Left ventricle myocardium inferior (tissue), 1 donor: Measurements from ENCODE around the gene ADCY2. TPM values are rescaled to one million over a fixed set of nuclear protein-coding genes. Genes with fewer than 3 reads are reported as not detected.

Experiments
- DNase-seq: peaks from one replicate; pipeline ENCODE4 v3.0.0-alpha.2; 2020
- H3K27ac ChIP-seq: fragments of 200-600 bp; replicated peaks from 2 replicates; pipeline ENCODE4 v1.8.0; 2021
- H3K27me3 ChIP-seq: fragments of 200-600 bp; 2 replicates; pipeline ENCODE4 v1.8.0; 2021; ENCODE audit warnings: low read depth
- H3K36me3 ChIP-seq: fragments of 200-600 bp; 2 replicates; pipeline ENCODE4 v1.8.0; 2021
- H3K4me1 ChIP-seq: fragments of 200-600 bp; 2 replicates; pipeline ENCODE4 v1.8.0; 2021
- H3K4me3 ChIP-seq: fragments of 200-600 bp; 2 replicates; pipeline ENCODE4 v1.8.0; 2021; ENCODE audit warnings: mild to moderate bottlenecking, moderate library complexity
- H3K9me3 ChIP-seq: fragments of 200-600 bp; replicated peaks from 2 replicates; pipeline ENCODE4 v1.8.0; 2021
- CTCF ChIP-seq: fragments of 200-600 bp; IDR thresholded peaks from 2 replicates; pipeline ENCODE4 v1.8.0; 2021; ENCODE audit warnings: antibody characterized with exemption, mild to moderate bottlenecking, borderline replicate concordance
- intact Hi-C: fragments of 100-400 bp; cut with micrococcal nuclease; formaldehyde crosslinking; loops from one replicate; pipeline ENCODE4 v1.11.0; 2022
- total RNA-seq: library from RNA; stranded (reverse); fragmentation: NEBNext Ultra II Directional; extraction: Animal tissue kit (Norgen Biotek cat#: 25700); gene quantifications from one replicate; pipeline ENCODE4 v1.2.1, GENCODE V29; 2021
- donor health status: DM: no; HTN: yes; CAD: no; lungs with severe emphysema.

Gene ADCY2
- total RNA-seq, 1 donor from 2014 or later: 0.30 TPM

DNA sequence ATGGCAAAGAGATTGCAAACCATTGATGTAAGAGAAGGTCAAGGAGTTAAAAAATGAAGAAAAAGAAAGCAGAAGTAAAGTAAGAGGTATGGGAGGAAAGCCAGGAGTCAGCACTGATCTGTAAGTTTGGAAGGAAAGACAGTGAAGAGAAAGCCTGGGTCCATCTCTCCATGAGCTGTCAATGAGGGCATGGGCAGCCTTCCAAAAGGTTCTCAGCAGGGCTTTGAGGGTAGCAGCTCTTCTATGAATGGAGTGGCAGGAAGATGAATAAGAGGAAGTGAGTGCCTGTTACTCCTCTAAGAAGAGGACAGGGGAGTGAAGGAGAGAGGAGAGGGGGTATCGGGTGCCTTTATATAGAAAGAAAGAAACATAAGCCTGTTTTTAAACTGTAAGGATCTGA lies 97.1 kb downstream of the ADCY2 start:
- H3K27me3 ChIP-seq: no peaks in the 10 kb centered on the region
- no peak overlapping the region for H3K27ac ChIP-seq
- TF ChIP-seq CTCF: no peak
- intact Hi-C loops: no loop called here
- H3K4me1 ChIP-seq: no peaks in the 10 kb centered on the region
- H3K4me3 ChIP-seq: no peak overlapping the region
- H3K9me3 ChIP-seq: no peaks in the 10 kb centered on the region
- no peak for DNase-seq
- no peaks in the 10 kb centered on the region for H3K36me3 ChIP-seq

GRCh38 chr5:7493622-7494021 lies 97.7 kb downstream of the ADCY2 start:
- Histone ChIP-seq H3K9me3 (no peaks in the 10 kb centered on the region), H3K27ac (no peak overlapping the region), H3K4me1 (no peaks in the 10 kb centered on the region), H3K27me3 (no peaks in the 10 kb centered on the region), H3K4me3 (no peak overlapping the region), H3K36me3 (no peaks in the 10 kb centered on the region)
- no peak for DNase-seq
- intact Hi-C loops: no loop called here
- no peak for TF ChIP-seq CTCF

- Histone ChIP-seq H3K4me1 (no peaks in the 10 kb centered on the region), H3K9me3 (no peaks in the 10 kb centered on the region), H3K27ac (no peak overlapping the region), H3K36me3 (no peaks in the 10 kb centered on the region), H3K27me3 (no peaks in the 10 kb centered on the region), H3K4me3 (no peak overlapping the region)
- intact Hi-C loops: no loop called here
- DNase-seq: no peak
- no peak for TF ChIP-seq CTCF
Observed at GRCh38 chr5:7494481-7495130, 98.7 kb downstream of the ADCY2 start.

DNA sequence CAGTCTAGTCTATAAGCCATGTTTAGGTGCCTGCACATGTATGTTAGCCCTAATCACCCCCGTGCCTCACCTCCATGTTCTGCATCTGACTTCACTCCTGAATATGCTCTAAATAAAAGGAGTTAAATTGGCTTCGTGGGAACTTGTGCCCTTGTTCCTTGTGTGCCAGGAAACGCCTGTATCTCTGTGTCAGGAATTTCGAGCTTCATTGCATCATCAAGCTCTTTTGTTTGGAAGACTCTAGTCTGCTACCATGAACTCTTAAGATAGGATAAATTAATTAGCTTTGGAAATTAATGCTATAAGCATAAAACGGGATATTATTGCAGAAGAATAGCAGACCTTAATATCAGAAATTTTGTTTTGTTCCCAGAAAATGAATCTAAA lies 99.2 kb downstream of the ADCY2 start:
- intact Hi-C loops: no loop called here
- TF ChIP-seq CTCF: no peak
- no peak for DNase-seq
- Histone ChIP-seq H3K4me3 (no peak overlapping the region), H3K27me3 (no peaks in the 10 kb centered on the region), H3K36me3 (no peaks in the 10 kb centered on the region), H3K9me3 (no peaks in the 10 kb centered on the region), H3K27ac (no peak overlapping the region), H3K4me1 (no peaks in the 10 kb centered on the region)

GRCh38 chr5:7500256-7500655 lies 104.3 kb downstream of the ADCY2 start:
- Histone ChIP-seq H3K4me1 (no peaks in the 10 kb centered on the region), H3K36me3 (no peaks in the 10 kb centered on the region), H3K4me3 (no peak overlapping the region), H3K27me3 (no peaks in the 10 kb centered on the region), H3K27ac (no peak overlapping the region), H3K9me3 (no peaks in the 10 kb centered on the region)
- DNase-seq: no peak
- intact Hi-C loops: no loop called here
- no peak for TF ChIP-seq CTCF

DNA sequence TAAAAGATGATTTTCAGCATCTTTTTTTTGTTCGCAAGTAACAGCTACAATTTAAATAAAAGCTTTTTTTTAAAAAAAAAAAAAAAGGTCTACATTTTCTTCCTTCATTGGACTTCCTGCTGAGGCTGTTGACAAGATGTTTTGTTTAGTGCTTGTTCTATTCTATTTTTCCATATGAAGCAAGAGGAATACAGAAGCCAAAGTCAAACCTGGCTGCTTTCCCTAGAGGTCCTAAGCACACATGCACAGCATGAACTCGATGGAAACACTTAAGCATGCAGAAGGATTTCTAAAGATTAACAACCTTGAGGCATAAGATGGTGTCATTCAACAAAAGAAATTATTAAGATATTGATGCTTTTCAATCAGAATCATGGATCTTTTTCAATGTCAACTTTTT lies 105.1 kb downstream of the ADCY2 start:
- no peak for DNase-seq
- H3K9me3 ChIP-seq: no peaks in the 10 kb centered on the region
- no peaks in the 10 kb centered on the region for H3K4me1 ChIP-seq
- no peak for TF ChIP-seq CTCF
- intact Hi-C loops: no loop called here
- no peaks in the 10 kb centered on the region for H3K27me3 ChIP-seq
- no peak overlapping the region for H3K27ac ChIP-seq
- H3K36me3 ChIP-seq: no peaks in the 10 kb centered on the region
- no peak overlapping the region for H3K4me3 ChIP-seq
